HepG2 (cell line): Measurements from ENCODE around the gene PFDN2. TPM values are rescaled to one million over a fixed set of nuclear protein-coding genes. Genes with fewer than 3 reads are reported as not detected.

Experiments used
- AGO2 ChIP-seq: fragments of 200-400 bp; formaldehyde crosslinking; optimal IDR thresholded peaks from 2 replicates; pipeline ENCODE3; 2017; ENCODE audit warnings: mild to moderate bottlenecking, low read depth, low read length, moderate library complexity
- ERF ChIP-seq: IDR thresholded peaks from 2 replicates; pipeline ENCODE4 v1.6.1; 2018; ENCODE audit warnings: missing biosample characterization, missing genetic modification reagents
- KLF12 ChIP-seq: sonication (generic); formaldehyde crosslinking; IDR thresholded peaks from 2 replicates; pipeline ENCODE4 v1.4.0; 2020; ENCODE audit warnings: missing genetic modification reagents, borderline replicate concordance
- PHF21A ChIP-seq: sonication (generic); formaldehyde crosslinking; IDR thresholded peaks from 2 replicates; pipeline ENCODE4 v1.5.0; 2020; ENCODE audit warnings: mild to moderate bottlenecking, missing genetic modification reagents
- SMAD1 ChIP-seq: sonication (generic); formaldehyde crosslinking; IDR thresholded peaks from 2 replicates; pipeline ENCODE4 v1.4.0; 2020; ENCODE audit warnings: missing genetic modification reagents, low read depth, mild to moderate bottlenecking, borderline replicate concordance
- ZKSCAN8 ChIP-seq: IDR thresholded peaks from 2 replicates; pipeline ENCODE4 v1.6.1; 2016; ENCODE audit warnings: borderline replicate concordance, missing genetic modification reagents, missing compliant biosample characterization
- ZSCAN22 ChIP-seq: sonication (generic); formaldehyde crosslinking; IDR thresholded peaks from 2 replicates; pipeline ENCODE4 v1.4.0; 2020; ENCODE audit warnings: mild to moderate bottlenecking, missing genetic modification reagents
- ZSCAN29 ChIP-seq: sonication (generic); formaldehyde crosslinking; conservative IDR thresholded peaks from 2 replicates; pipeline ENCODE4 v1.4.0; 2020; ENCODE audit warnings: mild to moderate bottlenecking, missing genetic modification reagents
- polyA plus RNA-seq, 8 experiments: library from polyadenylated mRNA; depleted of rRNA in 3 of 8; stranded (reverse) in 7 of 8; unstranded in 1 of 8; fragments of >200 nt; fragmentation: Illumina TruSeq in 4 of 8; extraction: Trizol in 4 of 8; gene quantifications; 2 replicates each; pipeline versions ENCODE4 v1.2.1 to v1.2.3, GENCODE V29; 2011 to 2016; ENCODE audit warnings: low read depth in 4 of 8, missing spikeins in 1 of 8, mixed read lengths in 1 of 8; ENCODE audit not compliant: insufficient read depth in 1 of 8
- total RNA-seq, 5 experiments: library from RNA; depleted of rRNA; stranded (reverse); fragments of >200 nt; fragmentation: Illumina TruSeq; extraction: Trizol; gene quantifications; 2 replicates each; pipeline ENCODE4 v1.2.3, GENCODE V29; 2016; ENCODE audit warnings: low read depth in 1 of 5
- TF ChIP-seq, protein P1 (sequence below): fragments of 450-650 bp; IDR thresholded peaks from 2 replicates; pipeline ENCODE4 v1.6.1; 2016
- TF ChIP-seq, protein P2 (sequence below): sonication (generic); formaldehyde crosslinking; IDR thresholded peaks from one replicate; pipeline ENCODE4 v1.5.1; 2020; ENCODE audit warnings: mild to moderate bottlenecking, missing genetic modification reagents; ENCODE audit errors: not compliant biosample characterization
- TF ChIP-seq, protein P3 (sequence below): sonication (generic); formaldehyde crosslinking; IDR thresholded peaks from 2 replicates; pipeline ENCODE4; 2020; ENCODE audit warnings: missing genetic modification reagents, mild to moderate bottlenecking, borderline replicate concordance
- TF ChIP-seq, protein P4 (sequence below): sonication (generic); formaldehyde crosslinking; IDR thresholded peaks from 2 replicates; pipeline ENCODE4 v1.4.0; 2020; ENCODE audit warnings: mild to moderate bottlenecking, missing genetic modification reagents

The PFDN2 gene
- total and polyA plus RNA-seq, 2 of the 13 experiments (the other 11 are each of a cell fraction or from before 2014, with no cell fraction given), result 62.6 to 63.6 TPM

- TF ChIP-seq, protein P1, sequence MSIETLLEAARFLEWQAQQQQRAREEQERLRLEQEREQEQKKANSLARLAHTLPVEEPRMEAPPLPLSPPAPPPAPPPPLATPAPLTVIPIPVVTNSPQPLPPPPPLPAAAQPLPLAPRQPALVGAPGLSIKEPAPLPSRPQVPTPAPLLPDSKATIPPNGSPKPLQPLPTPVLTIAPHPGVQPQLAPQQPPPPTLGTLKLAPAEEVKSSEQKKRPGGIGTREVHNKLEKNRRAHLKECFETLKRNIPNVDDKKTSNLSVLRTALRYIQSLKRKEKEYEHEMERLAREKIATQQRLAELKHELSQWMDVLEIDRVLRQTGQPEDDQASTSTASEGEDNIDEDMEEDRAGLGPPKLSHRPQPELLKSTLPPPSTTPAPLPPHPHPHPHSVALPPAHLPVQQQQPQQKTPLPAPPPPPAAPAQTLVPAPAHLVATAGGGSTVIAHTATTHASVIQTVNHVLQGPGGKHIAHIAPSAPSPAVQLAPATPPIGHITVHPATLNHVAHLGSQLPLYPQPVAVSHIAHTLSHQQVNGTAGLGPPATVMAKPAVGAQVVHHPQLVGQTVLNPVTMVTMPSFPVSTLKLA, result 0 out of 2 replicates have a peak, but pooled peaks have one; percentile 12
- 0 out of 2 replicates have a peak, but pooled peaks have one; percentile 69 for TF ChIP-seq ZSCAN29
- TF ChIP-seq, protein P2, sequence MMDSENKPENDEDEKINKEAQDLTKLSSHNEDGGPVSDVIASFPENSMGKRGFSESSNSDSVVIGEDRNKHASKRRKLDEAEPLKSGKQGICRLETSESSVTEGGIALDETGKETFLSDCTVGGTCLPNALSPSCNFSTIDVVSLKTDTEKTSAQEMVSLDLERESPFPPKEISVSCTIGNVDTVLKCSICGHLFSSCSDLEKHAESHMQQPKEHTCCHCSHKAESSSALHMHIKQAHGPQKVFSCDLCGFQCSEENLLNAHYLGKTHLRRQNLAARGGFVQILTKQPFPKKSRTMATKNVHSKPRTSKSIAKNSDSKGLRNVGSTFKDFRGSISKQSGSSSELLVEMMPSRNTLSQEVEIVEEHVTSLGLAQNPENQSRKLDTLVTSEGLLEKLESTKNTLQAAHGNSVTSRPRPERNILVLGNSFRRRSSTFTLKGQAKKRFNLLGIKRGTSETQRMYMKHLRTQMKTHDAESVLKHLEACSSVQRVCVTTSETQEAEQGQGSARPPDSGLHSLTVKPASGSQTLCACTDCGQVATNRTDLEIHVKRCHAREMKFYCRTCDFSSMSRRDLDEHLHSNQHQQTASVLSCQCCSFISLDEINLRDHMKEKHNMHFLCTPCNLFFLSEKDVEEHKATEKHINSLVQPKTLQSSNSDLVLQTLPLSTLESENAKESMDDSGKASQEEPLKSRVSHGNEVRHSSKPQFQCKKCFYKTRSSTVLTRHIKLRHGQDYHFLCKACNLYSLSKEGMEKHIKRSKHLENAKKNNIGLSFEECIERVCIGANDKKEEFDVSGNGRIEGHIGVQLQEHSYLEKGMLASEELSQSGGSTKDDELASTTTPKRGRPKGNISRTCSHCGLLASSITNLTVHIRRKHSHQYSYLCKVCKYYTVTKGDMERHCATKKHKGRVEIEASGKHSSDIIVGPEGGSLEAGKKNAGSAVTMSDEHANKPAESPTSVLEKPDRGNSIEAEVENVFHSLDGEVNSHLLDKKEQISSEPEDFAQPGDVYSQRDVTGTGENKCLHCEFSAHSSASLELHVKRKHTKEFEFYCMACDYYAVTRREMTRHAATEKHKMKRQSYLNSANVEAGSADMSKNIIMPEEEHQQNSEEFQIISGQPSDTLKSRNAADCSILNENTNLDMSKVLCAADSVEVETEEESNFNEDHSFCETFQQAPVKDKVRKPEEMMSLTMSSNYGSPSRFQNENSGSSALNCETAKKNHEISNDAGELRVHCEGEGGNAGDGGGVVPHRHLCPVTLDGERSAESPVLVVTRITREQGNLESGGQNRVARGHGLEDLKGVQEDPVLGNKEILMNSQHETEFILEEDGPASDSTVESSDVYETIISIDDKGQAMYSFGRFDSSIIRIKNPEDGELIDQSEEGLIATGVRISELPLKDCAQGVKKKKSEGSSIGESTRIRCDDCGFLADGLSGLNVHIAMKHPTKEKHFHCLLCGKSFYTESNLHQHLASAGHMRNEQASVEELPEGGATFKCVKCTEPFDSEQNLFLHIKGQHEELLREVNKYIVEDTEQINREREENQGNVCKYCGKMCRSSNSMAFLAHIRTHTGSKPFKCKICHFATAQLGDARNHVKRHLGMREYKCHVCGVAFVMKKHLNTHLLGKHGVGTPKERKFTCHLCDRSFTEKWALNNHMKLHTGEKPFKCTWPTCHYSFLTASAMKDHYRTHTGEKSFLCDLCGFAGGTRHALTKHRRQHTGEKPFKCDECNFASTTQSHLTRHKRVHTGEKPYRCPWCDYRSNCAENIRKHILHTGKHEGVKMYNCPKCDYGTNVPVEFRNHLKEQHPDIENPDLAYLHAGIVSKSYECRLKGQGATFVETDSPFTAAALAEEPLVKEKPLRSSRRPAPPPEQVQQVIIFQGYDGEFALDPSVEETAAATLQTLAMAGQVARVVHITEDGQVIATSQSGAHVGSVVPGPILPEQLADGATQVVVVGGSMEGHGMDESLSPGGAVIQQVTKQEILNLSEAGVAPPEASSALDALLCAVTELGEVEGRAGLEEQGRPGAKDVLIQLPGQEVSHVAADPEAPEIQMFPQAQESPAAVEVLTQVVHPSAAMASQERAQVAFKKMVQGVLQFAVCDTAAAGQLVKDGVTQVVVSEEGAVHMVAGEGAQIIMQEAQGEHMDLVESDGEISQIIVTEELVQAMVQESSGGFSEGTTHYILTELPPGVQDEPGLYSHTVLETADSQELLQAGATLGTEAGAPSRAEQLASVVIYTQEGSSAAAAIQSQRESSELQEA (CRISPR knock-in tag), result no peak
- TF ChIP-seq, protein P3, sequence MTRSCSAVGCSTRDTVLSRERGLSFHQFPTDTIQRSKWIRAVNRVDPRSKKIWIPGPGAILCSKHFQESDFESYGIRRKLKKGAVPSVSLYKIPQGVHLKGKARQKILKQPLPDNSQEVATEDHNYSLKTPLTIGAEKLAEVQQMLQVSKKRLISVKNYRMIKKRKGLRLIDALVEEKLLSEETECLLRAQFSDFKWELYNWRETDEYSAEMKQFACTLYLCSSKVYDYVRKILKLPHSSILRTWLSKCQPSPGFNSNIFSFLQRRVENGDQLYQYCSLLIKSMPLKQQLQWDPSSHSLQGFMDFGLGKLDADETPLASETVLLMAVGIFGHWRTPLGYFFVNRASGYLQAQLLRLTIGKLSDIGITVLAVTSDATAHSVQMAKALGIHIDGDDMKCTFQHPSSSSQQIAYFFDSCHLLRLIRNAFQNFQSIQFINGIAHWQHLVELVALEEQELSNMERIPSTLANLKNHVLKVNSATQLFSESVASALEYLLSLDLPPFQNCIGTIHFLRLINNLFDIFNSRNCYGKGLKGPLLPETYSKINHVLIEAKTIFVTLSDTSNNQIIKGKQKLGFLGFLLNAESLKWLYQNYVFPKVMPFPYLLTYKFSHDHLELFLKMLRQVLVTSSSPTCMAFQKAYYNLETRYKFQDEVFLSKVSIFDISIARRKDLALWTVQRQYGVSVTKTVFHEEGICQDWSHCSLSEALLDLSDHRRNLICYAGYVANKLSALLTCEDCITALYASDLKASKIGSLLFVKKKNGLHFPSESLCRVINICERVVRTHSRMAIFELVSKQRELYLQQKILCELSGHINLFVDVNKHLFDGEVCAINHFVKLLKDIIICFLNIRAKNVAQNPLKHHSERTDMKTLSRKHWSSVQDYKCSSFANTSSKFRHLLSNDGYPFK (CRISPR knock-in tag), result peak; percentile 87; the same call in 1 of the 2 replicates
- TF ChIP-seq, protein P4, sequence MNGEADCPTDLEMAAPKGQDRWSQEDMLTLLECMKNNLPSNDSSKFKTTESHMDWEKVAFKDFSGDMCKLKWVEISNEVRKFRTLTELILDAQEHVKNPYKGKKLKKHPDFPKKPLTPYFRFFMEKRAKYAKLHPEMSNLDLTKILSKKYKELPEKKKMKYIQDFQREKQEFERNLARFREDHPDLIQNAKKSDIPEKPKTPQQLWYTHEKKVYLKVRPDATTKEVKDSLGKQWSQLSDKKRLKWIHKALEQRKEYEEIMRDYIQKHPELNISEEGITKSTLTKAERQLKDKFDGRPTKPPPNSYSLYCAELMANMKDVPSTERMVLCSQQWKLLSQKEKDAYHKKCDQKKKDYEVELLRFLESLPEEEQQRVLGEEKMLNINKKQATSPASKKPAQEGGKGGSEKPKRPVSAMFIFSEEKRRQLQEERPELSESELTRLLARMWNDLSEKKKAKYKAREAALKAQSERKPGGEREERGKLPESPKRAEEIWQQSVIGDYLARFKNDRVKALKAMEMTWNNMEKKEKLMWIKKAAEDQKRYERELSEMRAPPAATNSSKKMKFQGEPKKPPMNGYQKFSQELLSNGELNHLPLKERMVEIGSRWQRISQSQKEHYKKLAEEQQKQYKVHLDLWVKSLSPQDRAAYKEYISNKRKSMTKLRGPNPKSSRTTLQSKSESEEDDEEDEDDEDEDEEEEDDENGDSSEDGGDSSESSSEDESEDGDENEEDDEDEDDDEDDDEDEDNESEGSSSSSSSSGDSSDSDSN (CRISPR knock-in tag), result peak; percentile 69
- TF ChIP-seq ERF, result 0 out of 2 replicates have a peak, but pooled peaks have one; percentile 62
- peak; percentile 72; the same call in 1 of the 2 replicates for TF ChIP-seq KLF12 (CRISPR knock-in tag)
- TF ChIP-seq ZKSCAN8, result peak; percentile 31; the same call in 1 of the 2 replicates
- no peak for TF ChIP-seq SMAD1 (CRISPR knock-in tag)
- TF ChIP-seq PHF21A (CRISPR knock-in tag), result peak; percentile 52; the same call in 1 of the 2 replicates
- TF ChIP-seq AGO2, result no peak
- no peak for TF ChIP-seq ZSCAN22 (CRISPR knock-in tag)
Measured at GRCh38 chr1:161153682-161154337, 36.0 kb upstream of the PFDN2 start, which contains the start of gene UFC1 (continued).
